A673 (cell line): Measurements from ENCODE around the gene SHISAL2A. TPM values are rescaled to one million over a fixed set of nuclear protein-coding genes. Genes with fewer than 3 reads are reported as not detected.

ENCODE experiments used
- BruUV-seq: library from RNA; stranded (reverse); fragments of 400-500 nt; replicated peaks from 2 replicates; lab custom pipeline; 2021; lab: Mats Ljungman, UMichigan
- CTCF ChIA-PET: fragments of 300-600 bp; sonication (Branson Sonifier 250); formaldehyde crosslinking; loops from one replicate; lab custom pipeline; 2022; ENCODE audit warnings: antibody characterized with exemption; lab: Charles Lee
- POLR2A ChIA-PET: fragments of 300-600 bp; sonication (Branson Sonifier 250); formaldehyde crosslinking; loops from one replicate; lab custom pipeline; 2022; ENCODE audit warnings: antibody characterized with exemption; ENCODE audit not compliant: low non-redundant PET; lab: Charles Lee
- DNase-seq: peaks from one replicate; pipeline ENCODE4 v3.0.0-alpha.2; 2015; ENCODE audit warnings: low spot score
- H3K27ac ChIP-seq: fragments of 200-600 bp; sonication (generic); 2 replicates; pipeline ENCODE4 v1.5.1; 2016; ENCODE audit warnings: mixed run types, low read depth, mild to moderate bottlenecking, mixed read lengths, antibody characterized with exemption, low read length; ENCODE audit not compliant: poor library complexity, severe bottlenecking
- H3K27me3 ChIP-seq: fragments of 200-600 bp; sonication (generic); replicated peaks from 2 replicates; pipeline ENCODE4 v1.6.1; 2017; ENCODE audit warnings: mixed run types, low read depth, mild to moderate bottlenecking, mixed read lengths, antibody characterized with exemption, low read length; ENCODE audit not compliant: insufficient read depth, poor library complexity
- H3K36me3 ChIP-seq: fragments of 200-600 bp; sonication (generic); 2 replicates; pipeline ENCODE4 v1.6.1; 2016; ENCODE audit warnings: mixed run types, mild to moderate bottlenecking, mixed read lengths, antibody characterized with exemption, low read length; ENCODE audit not compliant: insufficient read depth, poor library complexity, severe bottlenecking
- H3K4me1 ChIP-seq: fragments of 200-600 bp; sonication (generic); 2 replicates; pipeline ENCODE4 v1.6.1; 2017; ENCODE audit warnings: mixed run types, mild to moderate bottlenecking, mixed read lengths, antibody characterized with exemption, low read length; ENCODE audit not compliant: insufficient read depth, poor library complexity, severe bottlenecking
- H3K4me3 ChIP-seq: fragments of 200-600 bp; sonication (generic); 2 replicates; pipeline ENCODE4 v1.5.1; 2016; ENCODE audit warnings: low read depth, mixed run types, mild to moderate bottlenecking, mixed read lengths, low read length; ENCODE audit not compliant: poor library complexity, severe bottlenecking
- H3K9me3 ChIP-seq: fragments of 200-600 bp; sonication (generic); 2 replicates; pipeline ENCODE4 v1.6.1; 2016; ENCODE audit warnings: mixed run types, low read depth, mild to moderate bottlenecking, mixed read lengths, antibody characterized with exemption, low read length; ENCODE audit not compliant: poor library complexity, severe bottlenecking
- EZH2 ChIP-seq: fragments of 200-600 bp; sonication (generic); IDR thresholded peaks from 2 replicates; pipeline ENCODE4 v1.6.1; 2017; ENCODE audit warnings: borderline replicate concordance, low read depth, mild to moderate bottlenecking, mixed read lengths, antibody characterized with exemption, low read length; ENCODE audit not compliant: poor library complexity, severe bottlenecking
- intact Hi-C: fragments of 100-400 bp; cut with micrococcal nuclease; formaldehyde crosslinking; loops from one replicate; pipeline ENCODE4 v1.10.0; 2022; ENCODE audit not compliant: unreplicated experiment
- total RNA-seq: library from RNA; stranded (reverse); gene quantifications from 2 replicates; pipeline ENCODE4 v1.2.3, GENCODE V29; 2021
- TF ChIP-seq, protein P1 (sequence below): fragments of 300-800, 200-600 bp; sonication (generic); conservative IDR thresholded peaks from 2 replicates; pipeline ENCODE4 v1.5.1; 2017; ENCODE audit warnings: low read depth, mild to moderate bottlenecking, antibody characterized with exemption, low read length, moderate library complexity, mixed read lengths

The SHISAL2A gene
- total RNA-seq, 1 experiment from 2014 or later = not detected

DNA sequence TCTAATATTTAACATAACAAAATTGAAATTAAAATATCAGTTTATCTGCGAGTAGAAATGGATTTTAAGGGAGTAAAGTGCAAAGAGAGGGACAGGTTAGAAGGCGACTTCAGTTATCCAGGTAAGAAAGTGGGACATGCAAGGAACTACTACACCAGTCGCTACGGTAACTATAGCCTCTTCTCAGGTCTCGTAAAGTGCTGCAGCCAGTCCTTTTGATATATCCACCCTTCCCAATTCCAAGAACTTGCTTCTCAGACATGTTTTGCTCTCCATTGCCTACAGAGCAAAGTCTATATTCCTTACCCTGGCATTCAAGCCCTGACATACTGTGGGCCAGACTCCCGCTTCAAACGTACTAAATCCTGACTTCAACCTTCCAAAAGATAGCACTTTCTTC lies 62.7 kb downstream of the SHISAL2A start:
- Histone ChIP-seq H3K27ac (no peak overlapping the region), H3K36me3 (peaks cover 17% of the 10 kb centered on the region), H3K4me3 (no peak overlapping the region), H3K27me3 (no peaks in the 10 kb centered on the region), H3K4me1 (peaks cover 4% of the 10 kb centered on the region), H3K9me3 (no peaks in the 10 kb centered on the region)
- no peak for TF ChIP-seq EZH2
- TF ChIP-seq, protein P1, sequence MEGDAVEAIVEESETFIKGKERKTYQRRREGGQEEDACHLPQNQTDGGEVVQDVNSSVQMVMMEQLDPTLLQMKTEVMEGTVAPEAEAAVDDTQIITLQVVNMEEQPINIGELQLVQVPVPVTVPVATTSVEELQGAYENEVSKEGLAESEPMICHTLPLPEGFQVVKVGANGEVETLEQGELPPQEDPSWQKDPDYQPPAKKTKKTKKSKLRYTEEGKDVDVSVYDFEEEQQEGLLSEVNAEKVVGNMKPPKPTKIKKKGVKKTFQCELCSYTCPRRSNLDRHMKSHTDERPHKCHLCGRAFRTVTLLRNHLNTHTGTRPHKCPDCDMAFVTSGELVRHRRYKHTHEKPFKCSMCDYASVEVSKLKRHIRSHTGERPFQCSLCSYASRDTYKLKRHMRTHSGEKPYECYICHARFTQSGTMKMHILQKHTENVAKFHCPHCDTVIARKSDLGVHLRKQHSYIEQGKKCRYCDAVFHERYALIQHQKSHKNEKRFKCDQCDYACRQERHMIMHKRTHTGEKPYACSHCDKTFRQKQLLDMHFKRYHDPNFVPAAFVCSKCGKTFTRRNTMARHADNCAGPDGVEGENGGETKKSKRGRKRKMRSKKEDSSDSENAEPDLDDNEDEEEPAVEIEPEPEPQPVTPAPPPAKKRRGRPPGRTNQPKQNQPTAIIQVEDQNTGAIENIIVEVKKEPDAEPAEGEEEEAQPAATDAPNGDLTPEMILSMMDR = no peak
- no peak for DNase-seq
- POLR2A ChIA-PET = no interaction called here
- CTCF ChIA-PET = interaction anchor here (0.6 kb wide), 1 partner anchor 296 kb away, joined by 3 read pairs; no protein-coding TSS in a partner anchor
- intact Hi-C loops = no loop called here
- BruUV-seq = TSS peak; percentile 32

GRCh38 chr1:52697795-52698674 lies 65.1 kb downstream of the SHISAL2A start, which contains the start of gene COA7:
Gene COA7, minus strand, starts transcription at chr1:52698347. Its CDS starts 21 bp downstream, at chr1:52698326.
- no TSS peak for BruUV-seq
- Histone ChIP-seq H3K27me3 (no peaks in the 10 kb centered on the region), H3K9me3 (no peaks in the 10 kb centered on the region), H3K36me3 (peaks cover 4% of the 10 kb centered on the region), H3K4me1 (peaks cover 4% of the 10 kb centered on the region), H3K27ac (peak within 1 kb of the TSS; percentile 83), H3K4me3 (peak within 1 kb of the TSS; percentile 80)
- TF ChIP-seq EZH2 = no peak
- TF ChIP-seq, protein P1 = no peak
- ChIA-PET POLR2A (no interaction called here), CTCF (interaction anchor here (0.5 kb wide), 1 partner anchor 273 kb away, joined by 3 read pairs; no protein-coding TSS in a partner anchor)
- intact Hi-C loops = no loop called here
- DNase-seq = peak; percentile 91

DNA sequence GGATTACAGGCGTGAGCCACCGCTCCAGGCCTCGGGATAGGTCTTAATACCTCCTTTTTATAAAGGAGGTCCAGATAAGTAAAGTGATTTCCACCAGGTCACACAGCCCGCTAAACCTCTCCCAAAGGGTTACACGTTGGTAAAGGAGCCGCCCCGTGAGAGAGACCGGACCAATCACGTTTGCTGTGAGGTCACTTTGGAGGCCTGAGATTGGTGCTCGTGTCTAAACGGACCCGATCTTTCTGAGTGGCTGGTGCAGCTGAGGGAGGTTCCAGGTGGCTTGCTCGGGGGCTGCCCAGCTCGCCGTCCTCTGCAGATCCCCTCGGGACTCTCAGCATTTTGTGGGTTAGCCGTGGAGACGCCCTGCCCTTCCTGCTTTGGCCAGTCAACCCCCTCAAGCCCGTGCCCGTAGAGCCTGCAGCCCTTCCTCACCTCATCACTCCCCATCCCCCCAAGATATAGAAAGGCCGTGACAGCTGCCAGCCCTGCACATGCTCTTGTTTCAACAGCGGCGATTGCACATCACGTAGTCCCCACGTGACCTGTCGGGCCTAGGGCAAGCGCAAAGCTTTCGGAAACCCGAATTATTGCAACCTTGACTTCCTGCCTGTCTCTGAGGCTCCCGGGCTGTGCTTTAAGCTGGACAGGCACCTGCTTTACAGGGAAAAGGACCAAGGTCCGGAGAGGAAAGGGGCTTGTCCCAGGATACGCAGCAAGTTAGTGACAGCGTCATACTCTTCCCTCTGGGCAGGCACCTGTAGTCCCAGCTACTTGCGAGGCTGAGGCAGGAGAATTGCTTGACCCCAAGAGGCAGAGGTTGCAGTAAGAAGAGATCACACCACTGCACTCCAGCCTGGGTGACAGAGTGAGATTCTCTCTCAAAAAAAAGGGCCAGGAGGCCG lies 70.2 kb downstream of the SHISAL2A start:
- no peaks in the 10 kb centered on the region for H3K36me3 ChIP-seq
- peaks cover 4% of the 10 kb centered on the region for H3K4me1 ChIP-seq
- no peaks in the 10 kb centered on the region for H3K27me3 ChIP-seq
- ChIA-PET POLR2A (no interaction called here), CTCF (interaction anchor here (0.5 kb wide), 1 partner anchor 10 kb away, joined by 6 read pairs; no protein-coding TSS in a partner anchor)
- DNase-seq = peak; percentile 78
- H3K27ac ChIP-seq = no peak overlapping the region
- H3K9me3 ChIP-seq = no peaks in the 10 kb centered on the region
- peak overlapping the region; percentile 33 for H3K4me3 ChIP-seq
- BruUV-seq = no TSS peak
- intact Hi-C loops = loop anchor here (5.0 to 10.0 kb wide), 2 partner anchors 272 to 484 kb away; no protein-coding TSS in a partner anchor
- no peak for TF ChIP-seq EZH2
- TF ChIP-seq, protein P1 = no peak
